Measurements from ENCODE around the gene KRTAP4-16.
"Not testable (repeated sequence)": the region's sequence is repeated elsewhere in the genome, so short reads cannot be mapped to it uniquely, and the experiment has no call there.

The KRTAP4-16 gene

GRCh38 chr17:41096055-41096454 lies 6.0 kb downstream of the KRTAP4-16 start:
- no peak for DNase-seq (ENCODE audit: low spot score)
- no peak for TF ChIP-seq CTCF (IDR thresholded peaks at IDR 0.05; ENCODE audit: extremely low read depth, missing control alignments)

GRCh38 chr17:41088760-41089352 lies 13.2 kb downstream of the KRTAP4-16 start:
- not testable (repeated sequence) for DNase-seq (ENCODE audit: low spot score)

GRCh38 chr17:41084100-41084856 lies 17.7 kb downstream of the KRTAP4-16 start, which contains the start of gene KRTAP4-7:
Gene KRTAP4-7 (plus strand): TSS chr17:41084150. CDS start chr17:41084207, 57 bp downstream.
- DNase-seq (ENCODE audit: low spot score), result not testable (repeated sequence)

- DNase-seq (ENCODE audit: low spot score), result not testable (repeated sequence)
These were observed 18.6 kb downstream of the KRTAP4-16 start for GRCh38 chr17:41083427-41083826.

GRCh38 chr17:41082626-41083025 lies 19.4 kb downstream of the KRTAP4-16 start:
- DNase-seq (ENCODE audit: low spot score), result no peak
- TF ChIP-seq CTCF (IDR thresholded peaks at IDR 0.05; ENCODE audit: extremely low read depth, missing control alignments), result no peak

- no peak for DNase-seq (ENCODE audit: low spot score)
- TF ChIP-seq CTCF (IDR thresholded peaks at IDR 0.05; ENCODE audit: extremely low read depth, missing control alignments), result no peak
These were observed 25.2 kb downstream of the KRTAP4-16 start for GRCh38 chr17:41076788-41077187.

- no peak for DNase-seq (ENCODE audit: low spot score)
- TF ChIP-seq CTCF (IDR thresholded peaks at IDR 0.05; ENCODE audit: extremely low read depth, missing control alignments), result no peak
These were observed 28.3 kb downstream of the KRTAP4-16 start for GRCh38 chr17:41073676-41074075.

GRCh38 chr17:41071606-41072360 lies 30.2 kb downstream of the KRTAP4-16 start:
- TF ChIP-seq CTCF (IDR thresholded peaks at IDR 0.05; ENCODE audit: extremely low read depth, missing control alignments), result no peak
- no peak for DNase-seq (ENCODE audit: low spot score)

All from GM20000 (cell line).